ENCODE results near the gene CCSER2. TPM values are rescaled to one million over a fixed set of nuclear protein-coding genes. Genes with fewer than 3 reads are reported as not detected.

CCSER2 gene
- polyA plus RNA-seq, 2 of the 4 experiments (the other 2 are of a cell fraction), result 9.2 to 28.2 TPM

DNA sequence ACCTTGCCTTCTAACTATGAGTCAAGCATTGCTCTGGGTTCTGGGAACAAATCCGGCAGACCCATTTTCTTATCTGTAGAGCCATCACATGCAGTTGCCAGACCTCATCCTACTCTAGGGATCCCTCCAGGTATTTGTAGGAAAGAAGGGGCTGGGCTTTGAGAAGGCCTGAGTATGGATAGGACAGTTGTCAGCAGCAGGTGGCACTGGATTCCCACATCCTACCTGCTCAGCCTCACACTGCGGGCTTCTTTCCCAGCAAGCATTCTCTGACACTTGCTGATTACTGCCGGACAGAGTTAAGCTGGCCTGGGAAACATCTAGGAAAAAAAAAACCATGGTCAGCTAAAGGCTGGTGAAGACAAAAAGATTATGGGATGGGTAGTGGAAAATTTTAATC is 224.1 kb downstream of the CCSER2 start (continued):
- TF ChIP-seq ZSCAN20 (CRISPR knock-in tag; IDR thresholded peaks at IDR 0.05), result no peak

DNA sequence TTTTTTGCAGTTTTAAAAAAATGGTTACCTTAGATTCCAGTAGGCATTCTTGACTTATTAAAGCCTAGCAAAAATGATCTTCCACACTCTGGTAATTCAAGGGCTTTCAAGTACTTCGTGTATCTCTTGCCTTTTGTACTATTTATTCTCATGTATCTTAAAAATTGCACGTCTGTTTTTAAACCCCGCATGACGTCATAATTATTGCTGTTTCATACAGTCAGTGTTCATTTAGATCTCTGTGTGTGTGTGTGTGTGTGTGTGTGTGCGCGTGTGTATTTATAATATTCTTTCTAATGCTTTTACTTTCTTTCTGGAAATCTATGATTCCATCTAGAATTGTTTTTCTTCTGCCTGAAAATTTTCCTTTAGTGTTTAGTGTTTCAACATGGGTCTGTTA is 234.2 kb downstream of the CCSER2 start:
- no peaks in the 10 kb centered on the region for H3K4me1 ChIP-seq
- ChIA-PET CTCF (interaction anchor here (0.5 to 1.3 kb wide), 2 partner anchors 26 to 662 kb away, joined by 3 to 4 read pairs; no protein-coding TSS in a partner anchor), POLR2A (no interaction called here)
- 64% methylated on average over 6 of the region's 6 CpGs for WGBS (ENCODE audit: missing lambda C conversion rate)
- no peaks in the 10 kb centered on the region for H3K9me3 ChIP-seq
- no peak for TF ChIP-seq TP53 (CRISPR knock-in tag; IDR thresholded peaks at IDR 0.05)
- no peak for TF ChIP-seq ZFP36 (IDR thresholded peaks at IDR 0.05; ENCODE audit: borderline replicate concordance, partially characterized antibody)
- TF ChIP-seq, protein P1, sequence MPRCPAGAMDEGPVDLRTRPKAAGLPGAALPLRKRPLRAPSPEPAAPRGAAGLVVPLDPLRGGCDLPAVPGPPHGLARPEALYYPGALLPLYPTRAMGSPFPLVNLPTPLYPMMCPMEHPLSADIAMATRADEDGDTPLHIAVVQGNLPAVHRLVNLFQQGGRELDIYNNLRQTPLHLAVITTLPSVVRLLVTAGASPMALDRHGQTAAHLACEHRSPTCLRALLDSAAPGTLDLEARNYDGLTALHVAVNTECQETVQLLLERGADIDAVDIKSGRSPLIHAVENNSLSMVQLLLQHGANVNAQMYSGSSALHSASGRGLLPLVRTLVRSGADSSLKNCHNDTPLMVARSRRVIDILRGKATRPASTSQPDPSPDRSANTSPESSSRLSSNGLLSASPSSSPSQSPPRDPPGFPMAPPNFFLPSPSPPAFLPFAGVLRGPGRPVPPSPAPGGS (IDR thresholded peaks at IDR 0.05), result no peak
- no peak for TF ChIP-seq HOXB5 (CRISPR knock-in tag; IDR thresholded peaks at IDR 0.05)
- no peak for TF ChIP-seq JUN (IDR thresholded peaks at IDR 0.05)
- no peak for TF ChIP-seq NFE2L2 (conservative IDR thresholded peaks at IDR 0.05; ENCODE audit: low read length)
- no peak for TF ChIP-seq POLR2AphosphoS2 (conservative IDR thresholded peaks at IDR 0.05; ENCODE audit: low read length)
- no peak for TF ChIP-seq ESRRA (IDR thresholded peaks at IDR 0.05; ENCODE audit: borderline replicate concordance, low read length)
- TF ChIP-seq PHF8 (IDR thresholded peaks at IDR 0.05; ENCODE audit: borderline replicate concordance, low read depth), result no peak
- TF ChIP-seq KDM1A (IDR thresholded peaks at IDR 0.05; ENCODE audit: low read depth), result no peak
- no peak for TF ChIP-seq JUNB (IDR thresholded peaks at IDR 0.05)
- no peak for TF ChIP-seq GATA3 (IDR thresholded peaks at IDR 0.05; ENCODE audit: borderline replicate concordance)
- TF ChIP-seq TFCP2L1 (CRISPR knock-in tag; IDR thresholded peaks at IDR 0.05), result no peak
- TF ChIP-seq EHMT2 (IDR thresholded peaks at IDR 0.05; ENCODE audit: low read depth), result no peak
- H3K4me2 ChIP-seq, result no peak overlapping the region
- no peak overlapping the region for H3K27ac ChIP-seq
- no peak overlapping the region for H3K4me3 ChIP-seq
- no peak for FAIRE-seq
- no peak for ATAC-seq
- DNase-seq (ENCODE audit: low read depth in 1 of 2, low spot score in 1 of 2), result no peak

DNA sequence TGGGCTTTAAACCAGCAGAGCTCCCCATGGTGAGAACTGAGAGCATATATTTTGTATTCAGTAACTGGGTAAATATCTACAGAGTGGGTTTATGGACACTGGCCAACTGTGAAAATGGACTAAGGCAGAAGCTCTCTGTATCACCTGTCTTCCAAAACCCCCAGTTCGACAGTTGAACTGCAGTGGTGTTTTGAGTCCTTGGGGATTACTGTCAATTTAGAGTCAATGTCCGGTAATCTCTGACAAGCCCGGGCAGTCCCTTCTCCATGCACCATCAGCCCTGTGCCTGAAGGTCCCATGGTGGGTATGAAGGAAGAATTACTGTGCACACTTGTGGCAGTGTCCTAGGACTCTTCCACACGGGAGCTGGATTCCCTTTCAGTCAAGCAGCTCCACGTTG is 235.0 kb downstream of the CCSER2 start:
- POLR2A ChIA-PET, result no interaction called here
- Histone ChIP-seq H3K4me3 (no peak overlapping the region), H3K27ac (no peak overlapping the region), H3K4me1 (no peaks in the 10 kb centered on the region), H3K4me2 (no peak overlapping the region), H3K9me3 (no peaks in the 10 kb centered on the region)
- WGBS (ENCODE audit: missing lambda C conversion rate), result 10% methylated on average over 5 of the region's 5 CpGs
- FAIRE-seq, result no peak
- TF ChIP-seq HOXB13 (CRISPR knock-in tag; IDR thresholded peaks at IDR 0.05; ENCODE audit: low read depth) (no peak), HDAC2 (IDR thresholded peaks at IDR 0.05) (no peak)
- DNase-seq (ENCODE audit: low read depth in 1 of 2, low spot score in 1 of 2), result no peak
- CTCF ChIA-PET, result interaction anchor here (0.5 to 1.3 kb wide), 2 partner anchors 26 to 661 kb away, joined by 3 to 4 read pairs; no protein-coding TSS in a partner anchor
- no peak for ATAC-seq

DNA sequence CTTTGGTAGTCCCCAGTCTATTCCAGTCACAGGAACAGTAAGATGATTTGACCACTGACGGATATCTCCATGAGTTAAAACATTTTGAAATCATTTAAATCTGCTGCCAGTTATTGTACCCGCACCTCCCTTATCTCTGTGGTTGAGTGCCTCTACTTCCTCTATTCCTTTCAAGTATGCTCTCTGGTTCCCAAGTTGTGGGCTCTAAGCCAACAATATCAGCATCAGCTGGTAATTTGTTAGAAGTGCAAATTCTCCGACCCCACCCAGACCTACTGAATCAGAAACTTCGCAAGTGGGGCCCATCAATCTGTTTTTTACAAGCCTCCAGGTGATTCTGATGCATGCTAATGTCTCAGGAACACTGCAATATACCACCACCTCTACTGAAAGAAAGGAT is 235.5 kb downstream of the CCSER2 start:
- no peak for FAIRE-seq
- Histone ChIP-seq H3K4me2 (no peak overlapping the region), H3K27ac (no peak overlapping the region), H3K4me1 (no peaks in the 10 kb centered on the region), H3K9me3 (no peaks in the 10 kb centered on the region), H3K4me3 (no peak overlapping the region)
- no peak for DNase-seq (ENCODE audit: low read depth in 1 of 2, low spot score in 1 of 2)
- ChIA-PET CTCF (interaction anchor here (0.8 to 1.3 kb wide), 3 partner anchors 14 to 27 kb away, joined by 3 to 4 read pairs (median 3); no protein-coding TSS in a partner anchor), POLR2A (no interaction called here)
- TF ChIP-seq ZNF302 (CRISPR knock-in tag; IDR thresholded peaks at IDR 0.05), result no peak
- TF ChIP-seq CHD4 (IDR thresholded peaks at IDR 0.05; ENCODE audit: borderline replicate concordance), result no peak
- no peak for TF ChIP-seq NPAS2 (CRISPR knock-in tag; IDR thresholded peaks at IDR 0.05; ENCODE audit: borderline replicate concordance)
- no peak for TF ChIP-seq RNF2 (IDR thresholded peaks at IDR 0.05; ENCODE audit: borderline replicate concordance, low read depth)
- no peak for TF ChIP-seq HDAC2 (IDR thresholded peaks at IDR 0.05)
- TF ChIP-seq, protein P2, sequence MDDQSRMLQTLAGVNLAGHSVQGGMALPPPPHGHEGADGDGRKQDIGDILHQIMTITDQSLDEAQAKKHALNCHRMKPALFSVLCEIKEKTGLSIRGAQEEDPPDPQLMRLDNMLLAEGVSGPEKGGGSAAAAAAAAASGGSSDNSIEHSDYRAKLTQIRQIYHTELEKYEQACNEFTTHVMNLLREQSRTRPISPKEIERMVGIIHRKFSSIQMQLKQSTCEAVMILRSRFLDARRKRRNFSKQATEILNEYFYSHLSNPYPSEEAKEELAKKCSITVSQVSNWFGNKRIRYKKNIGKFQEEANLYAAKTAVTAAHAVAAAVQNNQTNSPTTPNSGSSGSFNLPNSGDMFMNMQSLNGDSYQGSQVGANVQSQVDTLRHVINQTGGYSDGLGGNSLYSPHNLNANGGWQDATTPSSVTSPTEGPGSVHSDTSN (IDR thresholded peaks at IDR 0.05), result no peak
- no peak for TF ChIP-seq JUNB (IDR thresholded peaks at IDR 0.05)
- TF ChIP-seq HOXA7 (CRISPR knock-in tag; IDR thresholded peaks at IDR 0.05), result no peak
- TF ChIP-seq RAD21 (conservative IDR thresholded peaks at IDR 0.05 in 1 of 2, IDR thresholded peaks at IDR 0.05 in 1 of 2), result no peak
- TF ChIP-seq, protein P3, sequence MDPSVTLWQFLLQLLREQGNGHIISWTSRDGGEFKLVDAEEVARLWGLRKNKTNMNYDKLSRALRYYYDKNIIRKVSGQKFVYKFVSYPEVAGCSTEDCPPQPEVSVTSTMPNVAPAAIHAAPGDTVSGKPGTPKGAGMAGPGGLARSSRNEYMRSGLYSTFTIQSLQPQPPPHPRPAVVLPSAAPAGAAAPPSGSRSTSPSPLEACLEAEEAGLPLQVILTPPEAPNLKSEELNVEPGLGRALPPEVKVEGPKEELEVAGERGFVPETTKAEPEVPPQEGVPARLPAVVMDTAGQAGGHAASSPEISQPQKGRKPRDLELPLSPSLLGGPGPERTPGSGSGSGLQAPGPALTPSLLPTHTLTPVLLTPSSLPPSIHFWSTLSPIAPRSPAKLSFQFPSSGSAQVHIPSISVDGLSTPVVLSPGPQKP (IDR thresholded peaks at IDR 0.05; ENCODE audit: low read depth, low read length), result no peak
- TF ChIP-seq GATA3 (IDR thresholded peaks at IDR 0.05; ENCODE audit: borderline replicate concordance), result no peak
- no peak for TF ChIP-seq MYC (IDR thresholded peaks at IDR 0.05; ENCODE audit: borderline replicate concordance, low read length)
- no peak for TF ChIP-seq ZFP36 (IDR thresholded peaks at IDR 0.05; ENCODE audit: borderline replicate concordance, partially characterized antibody)
- no peak for ATAC-seq
- WGBS (ENCODE audit: missing lambda C conversion rate), result 13% methylated on average over 4 of the region's 4 CpGs

Data from A549 (cell line).